HAP-1 (cell line): ENCODE data around the gene MGA.

ENCODE experiments used
- DNase-seq, 2 experiments: peaks; one replicate each; pipeline ENCODE4 v3.0.0-alpha.2; 2016 to 2020; ENCODE audit warnings: low spot score in 2 of 2
- H3K27me3 ChIP-seq: fragments of 250-450 bp; sonication (Bioruptor Pico); 2 replicates; pipeline ENCODE4 v1.5.1; 2020; ENCODE audit warnings: low read depth, mild to moderate bottlenecking, moderate library complexity
- H3K36me3 ChIP-seq: fragments of 250-450 bp; sonication (Bioruptor Pico); replicated peaks from 2 replicates; pipeline ENCODE4 v1.5.1; 2020; ENCODE audit warnings: mild to moderate bottlenecking
- H3K4me1 ChIP-seq: fragments of 250-450 bp; sonication (Bioruptor Pico); 2 replicates; pipeline ENCODE4 v1.5.1; 2020; ENCODE audit warnings: mild to moderate bottlenecking
- H3K4me3 ChIP-seq: fragments of 250-450 bp; sonication (Bioruptor Pico); 2 replicates; pipeline ENCODE4 v1.5.1; 2020; ENCODE audit warnings: mild to moderate bottlenecking, moderate library complexity
- H3K9me3 ChIP-seq: fragments of 250-450 bp; sonication (Bioruptor Pico); 2 replicates; pipeline ENCODE4 v1.5.1; 2020; ENCODE audit warnings: mild to moderate bottlenecking, moderate library complexity
- in situ Hi-C: fragments of 300-500 bp; cut with MboI; formaldehyde crosslinking; loops from 3 replicates; pipeline ENCODE4 v1.14.3; 2020; ENCODE audit warnings: low sequenced_read_pairs, inconsistent platforms, mixed read lengths

MGA gene

DNA sequence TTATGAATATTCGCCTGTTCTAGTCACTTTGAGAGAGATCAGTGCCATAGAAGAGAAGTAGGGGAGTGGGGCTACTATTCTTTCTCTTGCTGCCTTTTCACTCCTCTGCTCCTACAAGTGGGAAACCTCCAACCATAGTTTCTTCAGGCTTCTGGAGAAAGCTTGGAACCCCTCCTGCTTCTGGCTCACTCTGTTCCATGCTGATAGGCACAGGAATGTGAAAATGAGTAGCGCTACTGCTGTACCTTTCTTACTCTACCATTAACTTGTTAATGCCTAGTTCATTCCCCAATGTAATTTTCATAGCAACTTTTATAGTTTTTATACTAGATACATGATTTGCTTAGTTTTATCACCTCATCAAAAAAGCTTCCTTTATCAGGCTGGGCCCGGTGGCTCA lies 141.0 kb downstream of the MGA start:
- Histone ChIP-seq H3K4me1 (no peaks in the 10 kb centered on the region), H3K4me3 (no peak overlapping the region), H3K27me3 (no peaks in the 10 kb centered on the region), H3K9me3 (peaks cover 6% of the 10 kb centered on the region; the same call in 1 of the 2 replicates), H3K36me3 (0 out of 2 replicates have a peak, but pooled peaks cover 3% of the 10 kb centered on the region)
- no peak for DNase-seq
- in situ Hi-C loops = no loop called here

DNA sequence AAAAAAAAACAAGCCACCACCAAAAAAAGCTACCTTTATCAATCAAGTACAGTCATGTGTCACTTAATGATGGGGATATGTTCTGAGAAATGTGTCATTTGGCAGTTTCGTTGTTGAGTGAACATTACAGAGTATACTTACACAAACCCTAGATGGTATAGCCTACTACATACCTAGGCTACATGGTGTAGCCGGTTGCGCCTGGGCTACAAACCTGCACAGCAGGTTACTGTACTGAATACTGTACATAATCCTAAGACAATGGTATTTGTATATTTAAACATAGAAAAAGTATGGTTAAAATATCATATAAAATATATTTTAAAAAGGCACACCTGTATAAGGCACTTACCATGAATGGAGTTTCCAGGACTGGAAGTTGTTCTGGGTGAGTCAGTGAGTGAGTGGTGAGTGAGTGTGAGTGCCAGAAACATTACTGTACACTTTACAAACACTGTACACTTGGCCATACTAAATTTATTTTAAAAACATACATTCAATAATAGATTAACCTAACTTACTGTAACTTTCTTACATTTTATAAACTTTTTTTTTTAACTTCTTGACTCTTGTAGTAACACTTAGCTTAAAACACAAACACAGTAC lies 141.7 kb downstream of the MGA start:
- Histone ChIP-seq H3K36me3 (0 out of 2 replicates have a peak, but pooled peaks cover 3% of the 10 kb centered on the region), H3K4me3 (no peak overlapping the region), H3K9me3 (peaks cover 6% of the 10 kb centered on the region; the same call in 1 of the 2 replicates), H3K27me3 (no peaks in the 10 kb centered on the region), H3K4me1 (no peaks in the 10 kb centered on the region)
- DNase-seq = no peak
- in situ Hi-C loops = no loop called here

DNA sequence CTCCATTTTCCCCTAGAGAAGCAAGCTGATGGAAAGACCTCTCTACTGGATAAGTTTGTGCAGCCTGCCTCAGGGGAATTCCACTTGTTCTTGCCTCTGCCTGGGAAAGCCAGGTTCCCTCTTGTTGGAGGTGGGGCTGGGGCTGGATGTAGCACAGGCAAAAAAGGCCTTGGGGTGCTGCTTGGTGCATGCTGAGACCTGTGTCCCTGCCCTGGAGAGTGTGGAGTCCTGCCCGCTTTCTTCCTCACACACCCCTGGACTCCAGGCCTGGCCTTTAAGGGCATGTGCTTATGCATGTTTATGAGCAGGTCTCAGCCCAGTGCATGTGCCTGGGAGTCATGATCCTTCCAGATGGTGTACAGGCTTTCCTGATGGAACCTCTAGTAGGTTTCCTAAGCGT lies 144.2 kb downstream of the MGA start:
- in situ Hi-C loops = no loop called here
- DNase-seq = no peak
- Histone ChIP-seq H3K4me1 (no peaks in the 10 kb centered on the region), H3K27me3 (no peaks in the 10 kb centered on the region), H3K36me3 (0 out of 2 replicates have a peak, but pooled peaks cover 3% of the 10 kb centered on the region), H3K9me3 (peaks cover 6% of the 10 kb centered on the region; the same call in 1 of the 2 replicates), H3K4me3 (no peak overlapping the region)

DNA sequence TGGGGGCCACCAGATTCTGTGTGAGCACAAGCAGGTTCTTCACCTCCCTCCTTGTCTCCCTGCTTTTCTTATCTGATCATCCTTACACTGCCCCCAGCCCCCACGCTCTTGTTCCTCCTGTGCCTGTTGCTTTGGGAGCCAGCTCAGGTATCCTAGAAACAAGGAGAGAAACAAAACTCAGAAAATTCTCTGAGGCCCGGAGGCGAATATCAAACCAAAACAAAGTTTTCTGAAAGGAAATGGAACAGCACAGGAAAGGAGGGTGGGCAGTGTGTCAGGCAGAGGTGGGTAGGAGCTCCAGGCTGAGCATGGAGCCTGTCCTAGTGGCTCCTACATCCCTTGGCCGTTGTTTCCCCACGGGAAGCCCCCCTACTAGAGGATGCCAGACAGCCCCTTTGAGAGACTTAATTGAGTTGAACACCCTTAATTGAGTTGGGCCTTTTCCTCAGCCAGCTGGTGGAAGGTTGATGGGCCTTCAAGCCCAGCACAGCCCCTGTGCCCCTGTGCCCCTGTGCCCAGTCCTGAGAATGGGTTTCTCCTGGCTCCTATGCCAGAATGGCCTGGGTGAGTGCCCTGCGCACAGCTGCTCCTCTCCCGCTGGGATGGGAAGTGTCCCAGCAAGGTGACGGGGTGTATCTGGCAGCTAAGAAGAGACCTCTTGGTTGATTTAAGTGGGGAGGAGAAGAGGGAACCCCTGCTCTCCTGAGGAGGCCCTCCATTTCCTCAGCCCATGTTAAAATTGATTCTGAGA lies 144.9 kb downstream of the MGA start:
- in situ Hi-C loops = no loop called here
- H3K27me3 ChIP-seq = no peaks in the 10 kb centered on the region
- DNase-seq = no peak
- no peak overlapping the region for H3K4me3 ChIP-seq
- peaks cover 6% of the 10 kb centered on the region; the same call in 1 of the 2 replicates for H3K9me3 ChIP-seq
- no peaks in the 10 kb centered on the region for H3K4me1 ChIP-seq
- 0 out of 2 replicates have a peak, but pooled peaks cover 3% of the 10 kb centered on the region for H3K36me3 ChIP-seq

DNA sequence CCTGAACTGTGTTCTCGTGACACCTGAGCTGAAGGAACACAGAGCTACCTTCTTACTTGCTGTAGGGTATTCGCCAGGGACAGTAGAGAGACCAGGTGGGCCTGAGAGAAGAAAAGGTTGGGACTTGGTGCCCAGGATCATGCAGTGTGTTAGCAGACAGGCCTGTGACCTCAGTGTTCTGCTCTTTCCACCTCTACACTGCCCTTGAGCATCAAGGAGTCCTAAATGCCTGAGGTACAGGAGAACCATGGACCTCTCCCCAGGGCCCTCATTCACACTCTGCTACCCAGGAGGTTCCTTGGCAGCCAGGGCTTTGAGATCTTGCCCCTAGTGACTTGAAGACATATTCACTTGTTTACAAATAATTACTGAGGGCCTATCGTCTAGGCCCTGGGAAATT lies 145.5 kb downstream of the MGA start:
- in situ Hi-C loops = no loop called here

DNA sequence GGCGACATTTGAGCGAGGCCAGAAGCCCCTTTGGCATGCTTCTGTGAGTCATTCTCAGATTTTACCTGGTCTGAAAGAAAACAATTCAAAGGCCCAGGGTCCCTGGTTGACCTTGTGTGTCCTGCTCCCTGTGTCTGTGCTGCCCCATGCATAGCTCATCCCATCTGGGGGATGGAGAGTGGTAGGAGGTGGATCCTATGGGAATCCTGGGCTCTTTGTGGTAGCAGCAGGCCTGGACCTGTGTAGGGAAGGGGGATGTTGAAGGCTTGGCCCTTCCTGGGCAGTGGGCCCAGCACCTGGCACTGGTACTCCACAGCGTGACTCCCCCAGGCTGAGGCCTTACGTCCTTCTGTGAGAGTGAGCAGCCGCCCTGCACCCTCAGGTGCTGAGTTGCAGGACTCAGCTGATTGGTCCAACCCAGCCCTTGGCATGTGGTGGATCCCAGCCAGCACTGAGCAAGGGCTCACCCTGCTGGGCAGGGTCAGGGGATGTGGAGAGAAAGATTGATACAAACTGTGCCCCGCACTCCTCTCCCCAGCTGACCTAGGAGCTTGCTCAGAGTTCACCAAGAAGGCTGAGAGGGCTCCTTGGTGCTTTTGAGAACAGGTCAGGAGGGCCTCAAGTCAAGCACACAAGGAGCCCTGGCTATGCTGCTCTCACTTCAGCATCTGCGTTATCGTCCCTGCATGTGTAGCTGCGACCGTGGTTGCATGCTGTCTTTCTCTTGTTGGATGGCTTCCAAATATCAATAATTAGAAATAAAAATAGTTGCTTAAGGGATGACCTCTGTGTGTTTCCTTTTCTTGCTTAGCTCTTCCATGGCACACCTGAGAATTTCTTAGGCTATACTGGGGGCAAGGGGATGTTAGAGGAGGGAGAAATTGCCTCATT lies 146.3 kb downstream of the MGA start:
- in situ Hi-C loops = no loop called here
- no peaks in the 10 kb centered on the region for H3K27me3 ChIP-seq
- H3K4me3 ChIP-seq = no peak overlapping the region
- H3K36me3 ChIP-seq = no peaks in the 10 kb centered on the region; the same call in 1 of the 2 replicates
- no peak for DNase-seq
- peaks cover 3% of the 10 kb centered on the region; the same call in 1 of the 2 replicates for H3K9me3 ChIP-seq
- no peaks in the 10 kb centered on the region for H3K4me1 ChIP-seq

More for the DNA sequence above, 145.5 kb downstream of the MGA start:
- DNase-seq = no peak
- Histone ChIP-seq H3K4me3 (no peak overlapping the region), H3K36me3 (0 out of 2 replicates have a peak, but pooled peaks cover 3% of the 10 kb centered on the region), H3K4me1 (no peaks in the 10 kb centered on the region), H3K27me3 (no peaks in the 10 kb centered on the region), H3K9me3 (peaks cover 6% of the 10 kb centered on the region; the same call in 1 of the 2 replicates)

DNA sequence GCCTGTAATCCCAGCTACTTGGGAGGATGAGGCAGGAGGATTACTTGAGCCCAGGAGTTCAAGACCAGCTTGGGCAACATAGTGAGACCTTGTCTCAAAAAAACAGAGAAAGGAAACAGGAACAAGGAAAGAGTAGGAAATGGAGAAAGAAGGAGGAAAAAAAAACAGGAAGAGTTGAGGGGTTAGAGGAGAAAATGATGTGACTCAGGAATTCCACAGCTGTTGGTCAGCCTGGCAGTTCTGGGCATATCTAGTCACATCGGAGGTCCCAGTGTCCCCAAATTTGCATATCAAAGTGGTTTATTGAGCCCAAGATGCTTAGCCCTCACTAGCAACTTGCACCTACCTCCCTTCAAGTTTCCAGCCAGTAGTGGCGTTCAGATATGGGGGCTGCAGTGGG lies 148.9 kb downstream of the MGA start:
- in situ Hi-C loops = no loop called here

DNA sequence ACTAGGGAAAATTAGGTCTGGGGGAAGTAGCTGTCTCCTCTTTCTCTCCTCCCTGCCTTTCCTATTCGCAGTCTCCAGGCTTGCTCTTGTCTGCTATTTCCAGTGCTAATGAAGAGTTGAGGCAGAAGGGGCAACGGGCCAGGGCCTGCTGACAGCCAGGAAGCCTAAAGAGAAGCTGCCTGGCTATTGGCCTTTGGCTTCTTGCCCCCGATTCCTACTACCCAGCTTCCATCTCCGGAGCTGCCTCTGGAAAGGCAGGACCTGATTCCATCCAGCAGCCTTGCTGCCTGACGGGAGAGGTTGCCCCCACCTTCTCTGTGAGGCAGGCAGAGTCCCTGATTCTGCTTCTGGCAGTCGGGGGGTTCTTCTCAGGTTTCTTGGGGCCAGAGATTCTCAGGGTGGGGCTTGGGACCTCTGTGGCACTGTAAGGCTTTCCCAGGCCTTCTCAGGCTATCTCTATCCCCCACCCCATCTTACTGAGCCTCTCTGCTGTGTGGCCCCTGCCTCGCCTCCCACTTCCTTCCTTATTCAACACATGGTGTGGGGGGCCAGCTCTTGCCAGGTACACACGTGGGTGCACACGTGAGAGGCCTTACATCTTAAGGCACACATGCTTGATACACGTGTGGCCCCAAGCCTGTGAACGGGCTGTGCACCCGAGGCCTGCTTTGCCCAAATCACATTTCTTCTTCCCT lies 149.5 kb downstream of the MGA start:
- Histone ChIP-seq H3K36me3 (no peaks in the 10 kb centered on the region; the same call in 1 of the 2 replicates), H3K27me3 (no peaks in the 10 kb centered on the region), H3K4me1 (no peaks in the 10 kb centered on the region), H3K9me3 (no peaks in the 10 kb centered on the region), H3K4me3 (no peak overlapping the region)
- in situ Hi-C loops = loop anchor here (5.0 to 10.0 kb wide), 3 partner anchors 37 to 245 kb away; partner anchors contain the start of gene MAPKBP1
- DNase-seq = no peak

More for the DNA sequence above, 148.9 kb downstream of the MGA start:
- Histone ChIP-seq H3K9me3 (no peaks in the 10 kb centered on the region), H3K4me3 (no peak overlapping the region), H3K27me3 (no peaks in the 10 kb centered on the region), H3K36me3 (no peaks in the 10 kb centered on the region; the same call in 1 of the 2 replicates), H3K4me1 (no peaks in the 10 kb centered on the region)
- no peak for DNase-seq

DNA sequence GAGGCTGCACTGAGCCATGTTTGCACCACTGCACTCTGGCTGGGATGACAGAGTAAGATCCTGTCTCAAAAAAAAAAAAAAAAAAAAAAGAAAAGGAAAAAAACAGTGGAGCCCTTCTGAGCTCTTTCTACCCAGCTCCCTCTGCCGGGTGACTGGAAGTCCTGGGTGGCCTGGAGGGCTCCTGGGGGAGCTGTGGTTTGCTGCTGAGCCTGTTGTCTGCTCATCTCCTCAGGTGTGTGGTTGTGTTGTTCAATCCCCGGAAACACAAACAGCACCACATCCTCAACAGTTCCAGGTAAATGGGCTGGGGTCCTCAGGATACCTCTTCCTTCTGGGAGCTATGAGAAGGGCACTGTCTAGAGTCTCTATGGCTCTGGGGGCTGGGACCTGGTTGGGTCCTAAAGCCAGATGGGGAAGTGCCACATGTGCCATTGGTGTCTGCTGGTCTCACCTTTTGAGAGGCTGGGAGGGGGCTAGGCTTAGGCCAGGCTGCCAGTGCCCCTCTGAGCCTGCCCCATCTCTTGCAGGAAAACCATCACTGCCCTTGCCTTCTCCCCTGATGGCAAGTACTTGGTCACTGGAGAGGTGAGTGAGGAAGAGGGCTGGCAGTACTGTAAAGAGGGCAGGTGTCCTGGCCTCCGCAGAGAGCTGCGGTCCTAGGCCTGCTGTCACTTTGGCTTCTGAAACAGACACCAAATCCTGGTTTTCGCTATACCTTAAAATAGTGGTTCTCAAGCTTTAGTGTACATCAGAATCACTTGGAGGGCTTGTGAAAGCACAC lies 150.6 kb downstream of the MGA start:
- no peak for DNase-seq
- no peaks in the 10 kb centered on the region for H3K27me3 ChIP-seq
- no peaks in the 10 kb centered on the region for H3K4me1 ChIP-seq
- in situ Hi-C loops = loop anchor here (5.0 to 10.0 kb wide), 3 partner anchors 39 to 246 kb away; partner anchors contain the start of gene MAPKBP1
- no peaks in the 10 kb centered on the region for H3K9me3 ChIP-seq
- H3K4me3 ChIP-seq = no peak overlapping the region
- H3K36me3 ChIP-seq = peaks cover 5% of the 10 kb centered on the region

DNA sequence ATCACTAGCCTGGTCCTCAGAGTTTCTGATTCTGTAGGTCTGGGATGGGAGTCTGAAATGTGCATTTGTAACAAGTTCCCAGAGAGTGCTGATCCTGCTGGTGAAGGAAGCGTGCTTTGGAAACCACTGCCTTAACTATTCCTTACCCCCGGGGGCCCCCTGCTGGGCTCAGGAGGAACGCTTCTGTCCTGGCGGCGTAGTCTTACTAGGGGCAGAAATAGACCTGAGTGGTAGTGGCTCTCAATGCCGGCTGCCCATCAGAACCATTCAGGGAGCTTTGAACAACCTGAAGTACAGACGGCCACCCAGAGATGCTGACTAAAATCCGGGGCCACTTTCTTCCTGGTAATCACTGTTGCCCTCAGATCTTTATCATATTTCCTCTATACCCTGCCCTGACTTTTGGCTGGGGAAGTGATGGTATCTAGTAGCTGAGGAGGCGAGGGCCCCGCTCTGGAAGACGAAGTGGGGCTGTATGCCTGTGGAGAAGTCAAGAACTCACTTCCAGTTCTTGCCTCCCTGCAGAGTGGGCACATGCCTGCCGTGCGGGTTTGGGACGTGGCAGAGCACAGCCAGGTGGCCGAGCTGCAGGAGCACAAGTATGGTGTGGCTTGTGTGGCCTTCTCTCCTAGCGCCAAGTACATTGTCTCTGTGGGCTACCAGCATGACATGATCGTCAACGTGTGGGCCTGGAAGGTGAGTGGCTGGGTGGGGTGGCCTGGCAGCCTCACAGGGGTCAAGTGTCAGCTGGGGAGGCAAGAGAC lies 151.4 kb downstream of the MGA start:
- Histone ChIP-seq H3K27me3 (no peaks in the 10 kb centered on the region), H3K36me3 (peaks cover 7% of the 10 kb centered on the region), H3K4me3 (no peak overlapping the region), H3K9me3 (no peaks in the 10 kb centered on the region), H3K4me1 (no peaks in the 10 kb centered on the region)
- DNase-seq = peak; percentile 76 to 90
- in situ Hi-C loops = loop anchor here (5.0 to 10.0 kb wide), 3 partner anchors 39 to 247 kb away; partner anchors contain the start of gene MAPKBP1

DNA sequence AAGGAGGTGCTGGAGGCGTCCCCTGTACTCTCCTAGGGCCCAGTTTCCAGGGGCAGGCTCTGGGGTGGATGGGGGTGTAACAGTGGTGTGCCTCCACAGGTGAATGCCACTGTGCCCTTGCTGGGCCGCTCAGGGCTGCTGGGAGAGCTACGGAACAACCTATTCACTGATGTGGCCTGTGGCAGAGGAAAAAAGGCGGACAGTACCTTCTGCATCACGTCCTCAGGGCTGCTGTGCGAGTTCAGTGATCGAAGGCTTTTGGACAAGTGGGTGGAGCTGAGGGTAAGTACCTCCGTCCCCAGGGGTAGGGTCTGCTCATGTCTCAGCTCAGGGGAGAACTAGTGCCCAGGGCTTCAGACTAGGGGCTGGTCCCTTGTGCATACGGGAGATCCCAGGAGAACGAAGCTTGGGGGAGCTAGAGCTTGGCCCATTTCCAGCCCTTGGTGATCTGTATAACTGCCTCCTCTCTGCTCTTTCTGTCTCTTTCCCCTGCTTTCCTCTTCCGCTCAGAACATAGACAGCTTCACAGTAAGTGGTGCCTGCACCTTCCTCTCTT lies 152.7 kb downstream of the MGA start:
- no peaks in the 10 kb centered on the region for H3K4me1 ChIP-seq
- H3K27me3 ChIP-seq = no peaks in the 10 kb centered on the region
- in situ Hi-C loops = loop anchor here (5.0 to 10.0 kb wide), 3 partner anchors 41 to 248 kb away; partner anchors contain the start of gene MAPKBP1
- no peak overlapping the region for H3K4me3 ChIP-seq
- DNase-seq = no peak
- H3K9me3 ChIP-seq = no peaks in the 10 kb centered on the region
- H3K36me3 ChIP-seq = peaks cover 12% of the 10 kb centered on the region
